K562 (cell line): Measurements from ENCODE around the gene PDE11A. TPM values are rescaled to one million over a fixed set of nuclear protein-coding genes. Genes with fewer than 3 reads are reported as not detected.

Experiments used
- ARID1B ChIP-seq: fragments of 450-650 bp; IDR thresholded peaks from 2 replicates; pipeline ENCODE4 v1.6.1; 2016; ENCODE audit warnings: antibody characterized with exemption, mild to moderate bottlenecking, inconsistent platforms
- CBX2 ChIP-seq: fragments of 200-600 bp; sonication (generic); IDR thresholded peaks from one replicate; pipeline ENCODE4 v1.6.1; 2012; ENCODE audit warnings: mild to moderate bottlenecking, low read length, inconsistent platforms; ENCODE audit not compliant: insufficient read depth, poor library complexity, severe bottlenecking
- CBX8 ChIP-seq: fragments of 200-600 bp; sonication (generic); IDR thresholded peaks from 2 replicates; pipeline ENCODE4 v1.6.1; 2012; ENCODE audit warnings: borderline replicate concordance, mixed run types, low read depth, mild to moderate bottlenecking, moderate library complexity, mixed read lengths, low read length, control low read depth, inconsistent platforms; ENCODE audit not compliant: poor library complexity, severe bottlenecking; ENCODE audit errors: extremely low read depth
- ESRRA ChIP-seq: fragments of 450-650 bp; IDR thresholded peaks from 2 replicates; pipeline ENCODE4 v1.6.1; 2014; ENCODE audit warnings: low read depth, mild to moderate bottlenecking, moderate library complexity, borderline replicate concordance
- ETV6 ChIP-seq, 3 experiments: fragments of 150-350 bp in 1 of 3; sonication (generic) in 1 of 3; formaldehyde crosslinking in 1 of 3; IDR thresholded peaks; 2 replicates each; pipeline versions ENCODE4 v1.6.1 to v1.8.0; 2014 to 2022; ENCODE audit warnings: borderline replicate concordance in 2 of 3, low read depth in 2 of 3, antibody characterized with exemption in 1 of 3, low read length in 1 of 3, mild to moderate bottlenecking in 1 of 3, missing genetic modification reagents in 1 of 3
- FOSL1 ChIP-seq: fragments of 200-800 bp; sonication (Bioruptor generic); conservative IDR thresholded peaks from 2 replicates; pipeline ENCODE4 v1.6.1; 2016; ENCODE audit warnings: missing genetic modification characterization, missing compliant biosample characterization
- GATAD2A ChIP-seq: fragments of 450-650 bp; IDR thresholded peaks from 2 replicates; pipeline ENCODE4 v1.6.1; 2017
- KAT2B ChIP-seq: IDR thresholded peaks from one replicate; pipeline ENCODE4 v1.6.1; 2012; ENCODE audit warnings: low read depth, mild to moderate bottlenecking, control low read depth, inconsistent platforms, low read length, moderate library complexity
- KDM5B ChIP-seq: fragments of 200-600 bp; sonication (generic); IDR thresholded peaks from 2 replicates; pipeline ENCODE4 v1.6.1; 2012; ENCODE audit warnings: low read depth, mild to moderate bottlenecking, moderate library complexity, low read length, control low read depth, inconsistent platforms; ENCODE audit not compliant: insufficient replicate concordance
- NFXL1 ChIP-seq: fragments of 450-650 bp; formaldehyde crosslinking; IDR thresholded peaks from 2 replicates; pipeline ENCODE4 v1.4.0; 2021; ENCODE audit warnings: mild to moderate bottlenecking
- NFYB ChIP-seq: IDR thresholded peaks from 2 replicates; pipeline ENCODE4 v1.6.1; 2011; ENCODE audit warnings: mild to moderate bottlenecking, moderate library complexity; ENCODE audit not compliant: insufficient read length; ENCODE audit errors: extremely low read depth
- PCBP2 ChIP-seq: fragments of 200-400 bp; formaldehyde crosslinking; IDR thresholded peaks from 2 replicates; pipeline ENCODE4 v1.6.1; 2018; ENCODE audit warnings: low read length, low read depth, mild to moderate bottlenecking, moderate library complexity; ENCODE audit not compliant: poor library complexity, severe bottlenecking
- PHF20 ChIP-seq: fragments of 450-650 bp; IDR thresholded peaks from 2 replicates; pipeline ENCODE4 v1.6.1; 2018; ENCODE audit not compliant: partially characterized antibody
- PHF21A ChIP-seq: fragments of 450-650 bp; IDR thresholded peaks from 2 replicates; pipeline ENCODE4 v1.6.1; 2017; ENCODE audit warnings: low read depth, borderline replicate concordance
- RB1 ChIP-seq: fragments of 450-650 bp; IDR thresholded peaks from 2 replicates; pipeline ENCODE4 v1.6.1; 2017; ENCODE audit warnings: low read depth, mild to moderate bottlenecking
- RCOR1 ChIP-seq, 2 experiments: IDR thresholded peaks; 2 replicates each; pipeline ENCODE4 v1.6.1; 2012; ENCODE audit warnings: low read depth in 2 of 2, low read length in 2 of 2, borderline replicate concordance in 1 of 2, improper control_type of control experiment in 1 of 2
- SIX5 ChIP-seq, 2 experiments: IDR thresholded peaks; 2 replicates each; pipeline ENCODE4 v1.6.1; 2011; ENCODE audit warnings: low read length in 2 of 2, borderline replicate concordance in 1 of 2, low read depth in 1 of 2, mild to moderate bottlenecking in 1 of 2, moderate library complexity in 1 of 2; ENCODE audit not compliant: insufficient read depth in 1 of 2
- TARDBP ChIP-seq: fragments of 450-650 bp; IDR thresholded peaks from 2 replicates; pipeline ENCODE4 v1.6.1; 2016
- WHSC1 ChIP-seq: IDR thresholded peaks from one replicate; pipeline ENCODE4 v1.6.1; 2012; ENCODE audit warnings: low read length, control low read depth, inconsistent platforms
- XRCC5 ChIP-seq: fragments of 200-400 bp; formaldehyde crosslinking; IDR thresholded peaks from 2 replicates; pipeline ENCODE4 v1.6.1; 2017; ENCODE audit warnings: low read depth, mild to moderate bottlenecking, low read length
- ZBED1 ChIP-seq: IDR thresholded peaks from 2 replicates; pipeline ENCODE4 v1.6.1; 2014
- ZNF175 ChIP-seq: fragments of 200-800 bp; sonication (Bioruptor generic); IDR thresholded peaks from 2 replicates; pipeline ENCODE4 v1.6.1; 2016; ENCODE audit warnings: low read depth, mild to moderate bottlenecking, missing genetic modification characterization, missing compliant biosample characterization
- ZNF644 ChIP-seq: fragments of 200-800 bp; sonication (Bioruptor generic); IDR thresholded peaks from 2 replicates; pipeline ENCODE4 v1.6.1; 2016; ENCODE audit warnings: low read depth, missing genetic modification characterization, missing compliant biosample characterization
- polyA plus RNA-seq, 8 experiments: library from polyadenylated mRNA; depleted of rRNA in 4 of 8; stranded (reverse) in 5 of 8; unstranded in 3 of 8; fragments of >200 nt; fragmentation: Nextera tagmentation in 2 of 8; fragmentation: Illumina TruSeq in 1 of 8; extraction: Ambion mirVana in 2 of 8; extraction: Trizol in 1 of 8; gene quantifications; 2 replicates each; pipeline versions ENCODE4 v1.2.1 to v1.2.3, GENCODE V29; 2011 to 2014; ENCODE audit warnings: inconsistent platforms in 1 of 8, missing spikeins in 1 of 8
- total RNA-seq, 7 experiments: library from RNA; depleted of rRNA in 6 of 7; stranded (reverse); fragments of >200 nt in 6 of 7; fragmentation: Illumina TruSeq in 2 of 7; extraction: Trizol in 2 of 7; gene quantifications; 2 replicates each; pipeline versions ENCODE4 v1.2.1 to v1.2.3, GENCODE V29; 2011 to 2021; ENCODE audit warnings: low replicate concordance in 1 of 7
- TF ChIP-seq, protein P1 (sequence below): IDR thresholded peaks from 2 replicates; pipeline ENCODE4 v1.6.1; 2016; ENCODE audit warnings: missing genetic modification characterization, missing compliant biosample characterization
- TF ChIP-seq, protein P2 (sequence below): fragments of 250-450 bp; sonication (Bioruptor Pico); IDR thresholded peaks from 2 replicates; pipeline ENCODE4 v1.4.0; 2020

PDE11A gene
- total and polyA plus RNA-seq, 9 of the 15 experiments (the other 6 are each of a cell fraction or from before 2014, with no cell fraction given), result 3.2 to 22.1 (median 5.7) TPM

DNA sequence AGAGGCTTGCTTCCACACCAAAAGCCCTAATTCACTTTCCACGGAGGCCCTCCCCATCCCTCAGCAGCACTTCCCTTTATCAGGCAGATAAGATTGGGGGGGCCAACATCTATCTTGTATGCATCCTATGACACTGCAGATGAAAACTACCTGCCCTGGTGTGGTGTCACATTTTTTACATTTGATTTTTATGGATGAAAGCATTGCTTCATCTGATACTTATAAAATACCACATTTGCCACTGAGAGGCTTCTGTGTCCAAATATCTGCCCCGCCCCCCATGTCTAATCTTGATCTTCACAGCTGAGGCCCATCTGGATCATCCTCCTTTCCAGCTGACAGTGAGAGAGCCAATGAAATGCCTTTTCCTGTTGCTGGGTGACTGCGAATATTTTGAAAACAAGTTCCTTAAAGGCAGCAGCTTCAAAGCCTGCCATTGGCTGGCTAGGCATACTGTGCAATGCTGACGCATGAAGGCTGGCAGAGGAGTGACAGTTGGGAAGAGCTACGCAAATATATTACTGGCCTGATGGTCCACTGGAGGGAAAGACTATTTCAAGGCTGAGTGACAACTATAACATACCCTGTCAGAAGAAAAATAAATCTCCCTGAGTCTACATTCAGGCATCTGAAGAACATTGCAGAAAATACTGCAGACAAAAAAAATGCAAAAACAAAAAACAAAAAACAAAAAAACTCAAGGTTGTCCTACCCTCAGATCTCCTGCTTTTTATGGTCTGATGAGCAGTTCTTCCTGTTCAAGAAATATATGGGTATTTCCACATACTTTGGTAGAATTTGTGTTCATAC, 318.7 kb downstream of the PDE11A start (continued):
- TF ChIP-seq, protein P1, sequence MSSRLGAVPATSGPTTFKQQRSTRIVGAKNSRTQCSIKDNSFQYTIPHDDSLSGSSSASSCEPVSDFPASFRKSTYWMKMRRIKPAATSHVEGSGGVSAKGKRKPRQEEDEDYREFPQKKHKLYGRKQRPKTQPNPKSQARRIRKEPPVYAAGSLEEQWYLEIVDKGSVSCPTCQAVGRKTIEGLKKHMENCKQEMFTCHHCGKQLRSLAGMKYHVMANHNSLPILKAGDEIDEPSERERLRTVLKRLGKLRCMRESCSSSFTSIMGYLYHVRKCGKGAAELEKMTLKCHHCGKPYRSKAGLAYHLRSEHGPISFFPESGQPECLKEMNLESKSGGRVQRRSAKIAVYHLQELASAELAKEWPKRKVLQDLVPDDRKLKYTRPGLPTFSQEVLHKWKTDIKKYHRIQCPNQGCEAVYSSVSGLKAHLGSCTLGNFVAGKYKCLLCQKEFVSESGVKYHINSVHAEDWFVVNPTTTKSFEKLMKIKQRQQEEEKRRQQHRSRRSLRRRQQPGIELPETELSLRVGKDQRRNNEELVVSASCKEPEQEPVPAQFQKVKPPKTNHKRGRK (tag), result peak; percentile 45
- TF ChIP-seq, protein P2, sequence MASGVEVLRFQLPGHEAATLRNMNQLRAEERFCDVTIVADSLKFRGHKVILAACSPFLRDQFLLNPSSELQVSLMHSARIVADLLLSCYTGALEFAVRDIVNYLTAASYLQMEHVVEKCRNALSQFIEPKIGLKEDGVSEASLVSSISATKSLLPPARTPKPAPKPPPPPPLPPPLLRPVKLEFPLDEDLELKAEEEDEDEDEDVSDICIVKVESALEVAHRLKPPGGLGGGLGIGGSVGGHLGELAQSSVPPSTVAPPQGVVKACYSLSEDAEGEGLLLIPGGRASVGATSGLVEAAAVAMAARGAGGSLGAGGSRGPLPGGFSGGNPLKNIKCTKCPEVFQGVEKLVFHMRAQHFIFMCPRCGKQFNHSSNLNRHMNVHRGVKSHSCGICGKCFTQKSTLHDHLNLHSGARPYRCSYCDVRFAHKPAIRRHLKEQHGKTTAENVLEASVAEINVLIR (CRISPR knock-in tag), result peak; percentile 78
- TF ChIP-seq FOSL1 (tag) (peak; percentile 75), CBX8 (no peak), NFXL1 (CRISPR knock-in tag) (peak; percentile 18; the same call in 1 of the 2 replicates), SIX5 (IDR thresholded peaks at IDR 0.05; ENCODE audit: borderline replicate concordance in 1 of 2, insufficient read depth in 1 of 2, low read depth in 1 of 2, low read length in 2 of 2) (no peak), KAT2B (no peak), XRCC5 (0 out of 2 replicates have a peak, but pooled peaks have one; percentile 29), GATAD2A (no peak), ZNF175 (CRISPR knock-in tag) (0 out of 2 replicates have a peak, but pooled peaks have one; percentile 87), ETV6 (IDR thresholded peaks at IDR 0.05; ENCODE audit: borderline replicate concordance in 1 of 2, low read depth in 2 of 2, low read length in 1 of 2) (0 out of 4 replicates have a peak, but pooled peaks of 1 of the 2 experiments have one; percentile 19), ETV6 (CRISPR knock-in tag; IDR thresholded peaks at IDR 0.05; ENCODE audit: borderline replicate concordance) (no peak), PCBP2 (no peak), ARID1B (peak; percentile 42; the same call in 1 of the 2 replicates), PHF21A (no peak), ZNF644 (tag) (peak; percentile 52; the same call in 1 of the 2 replicates), RCOR1 (IDR thresholded peaks at IDR 0.05; ENCODE audit: borderline replicate concordance in 1 of 2, low read depth in 2 of 2, low read length in 2 of 2) (peak in 1 of 2 experiments; percentile 84; a peak in 3 of 4 replicates), KDM5B (no peak), TARDBP (peak; percentile 18; the same call in 1 of the 2 replicates), ESRRA (no peak), RB1 (no peak), NFYB (peak; percentile 34), ZBED1 (no peak), WHSC1 (no peak), CBX2 (no peak), PHF20 (no peak)
